ENCODE results near the gene ZBTB45. TPM values are rescaled to one million over a fixed set of nuclear protein-coding genes. Genes with fewer than 3 reads are reported as not detected.

ZBTB45 gene
- polyA plus RNA-seq, 2 donors: 6.4 to 7.4 TPM

DNA sequence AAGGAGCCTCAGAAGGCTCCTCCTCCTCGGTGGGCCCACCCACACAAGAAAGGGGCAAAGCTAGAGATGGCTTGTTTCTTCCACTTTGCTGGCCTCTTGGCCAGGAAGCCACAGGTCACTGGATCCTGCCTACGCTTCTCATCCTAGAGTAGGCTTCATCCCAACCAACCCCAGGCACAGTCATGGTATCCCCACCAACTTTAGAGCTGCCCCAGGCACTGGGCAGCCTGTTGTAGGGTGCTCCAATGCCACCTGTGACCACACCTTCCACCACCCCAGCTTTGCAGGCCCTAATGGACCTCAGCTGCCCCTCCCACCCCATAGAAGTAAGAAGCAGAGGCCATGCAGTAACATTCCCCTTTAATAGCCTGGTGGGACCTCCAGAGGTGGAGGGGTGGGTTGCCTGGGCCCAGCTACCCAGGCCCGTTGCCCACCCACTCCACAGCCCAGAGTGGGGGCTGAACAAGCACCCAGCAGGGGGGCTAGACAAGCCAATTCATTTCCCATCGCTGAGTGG lies 35.8 kb upstream of the ZBTB45 start:
- peaks cover 20 to 39% of the 10 kb centered on the region in 2 donors for H3K36me3 ChIP-seq (ENCODE audit: control insufficient read depth in 2 of 2, insufficient read depth in 2 of 2, low read length in 1 of 2)
- peak overlapping the region; percentile 93 to 99 for H3K27ac ChIP-seq (ENCODE audit: low read depth in 2 of 2, low read length in 1 of 2)
- H3K4me3 ChIP-seq (ENCODE audit: low read depth in 1 of 2, low read length in 2 of 2): peak overlapping the region; percentile 75 to 92
- no peaks in the 10 kb centered on the region for H3K9me3 ChIP-seq (ENCODE audit: control insufficient read depth in 2 of 2, insufficient read depth in 1 of 2, low read depth in 1 of 2, low read length in 1 of 2)
- no peaks in the 10 kb centered on the region for H3K27me3 ChIP-seq (ENCODE audit: control insufficient read depth in 1 of 2, insufficient read depth in 2 of 2, low read length in 2 of 2)
- 41 to 47% methylated on average over 4 of the region's 4 CpGs for WGBS, 2 donors
- H3K4me1 ChIP-seq (ENCODE audit: control insufficient read depth in 2 of 2, insufficient read depth in 2 of 2, low read length in 1 of 2): peaks cover 0 to 30% of the 10 kb centered on the region in 2 donors

DNA sequence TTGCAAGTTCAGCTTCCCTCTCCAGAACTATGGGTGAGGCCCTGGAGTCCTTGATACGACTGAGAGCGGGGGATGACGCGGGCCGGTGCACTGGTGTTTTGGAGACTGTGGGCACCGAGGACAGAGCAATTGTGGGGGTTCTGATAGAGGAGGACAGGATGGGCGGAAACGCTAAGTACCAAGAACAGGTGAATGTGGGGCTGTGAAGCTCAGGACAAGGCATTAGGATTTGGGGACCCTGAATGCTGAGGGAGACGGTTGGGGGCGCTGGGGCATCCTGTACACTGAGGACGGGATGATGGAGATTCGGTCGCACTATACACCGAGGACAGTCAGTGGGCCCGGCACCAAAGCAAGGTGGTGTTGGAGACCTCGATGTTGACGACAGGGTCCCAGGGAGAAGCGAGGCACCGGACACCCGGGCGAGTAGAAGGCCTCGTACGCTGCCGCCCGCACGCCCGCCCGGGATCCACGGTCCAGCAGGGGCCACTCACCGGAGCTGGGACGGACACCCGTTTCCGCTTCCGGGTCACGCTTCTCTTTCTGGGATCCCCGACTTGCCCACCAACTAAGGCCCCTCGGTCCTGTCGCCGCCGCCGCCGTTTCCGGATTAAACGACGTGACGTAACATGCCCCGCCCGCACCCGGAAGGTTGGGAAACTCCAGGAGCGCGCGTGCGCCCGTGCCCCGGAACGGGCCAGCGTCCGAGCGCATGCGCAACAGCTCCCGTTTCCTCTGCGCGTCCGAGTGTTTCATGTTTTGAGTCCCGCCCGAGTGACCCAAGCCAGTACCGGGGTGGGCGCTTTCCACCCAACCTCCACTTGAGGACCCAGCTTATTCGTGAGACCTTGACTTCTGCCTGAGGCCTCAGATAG lies 35.1 kb upstream of the ZBTB45 start, which contains the start of gene CHMP2A:
CHMP2A (minus strand) TSS at position 612 of the 875 bp plus-strand sequence. CDS start 893 bp downstream, outside the sequence.
- Histone ChIP-seq H3K9me3 (ENCODE audit: control insufficient read depth in 2 of 2, insufficient read depth in 1 of 2, low read depth in 1 of 2, low read length in 1 of 2) (no peaks in the 10 kb centered on the region), H3K4me1 (ENCODE audit: control insufficient read depth in 2 of 2, insufficient read depth in 2 of 2, low read length in 1 of 2) (peaks cover 0 to 27% of the 10 kb centered on the region in 2 donors), H3K27ac (ENCODE audit: low read depth in 2 of 2, low read length in 1 of 2) (peak within 1 kb of the TSS; percentile 93 to 99), H3K27me3 (ENCODE audit: control insufficient read depth in 1 of 2, insufficient read depth in 2 of 2, low read length in 2 of 2) (no peaks in the 10 kb centered on the region), H3K4me3 (ENCODE audit: low read depth in 1 of 2, low read length in 2 of 2) (peak within 1 kb of the TSS; percentile 75 to 92), H3K36me3 (ENCODE audit: control insufficient read depth in 2 of 2, insufficient read depth in 2 of 2, low read length in 1 of 2) (peaks cover 23 to 45% of the 10 kb centered on the region in 2 donors)
- WGBS, 2 donors: 0 to 1% methylated on average over 59 to 69 of the region's 69 CpGs

DNA sequence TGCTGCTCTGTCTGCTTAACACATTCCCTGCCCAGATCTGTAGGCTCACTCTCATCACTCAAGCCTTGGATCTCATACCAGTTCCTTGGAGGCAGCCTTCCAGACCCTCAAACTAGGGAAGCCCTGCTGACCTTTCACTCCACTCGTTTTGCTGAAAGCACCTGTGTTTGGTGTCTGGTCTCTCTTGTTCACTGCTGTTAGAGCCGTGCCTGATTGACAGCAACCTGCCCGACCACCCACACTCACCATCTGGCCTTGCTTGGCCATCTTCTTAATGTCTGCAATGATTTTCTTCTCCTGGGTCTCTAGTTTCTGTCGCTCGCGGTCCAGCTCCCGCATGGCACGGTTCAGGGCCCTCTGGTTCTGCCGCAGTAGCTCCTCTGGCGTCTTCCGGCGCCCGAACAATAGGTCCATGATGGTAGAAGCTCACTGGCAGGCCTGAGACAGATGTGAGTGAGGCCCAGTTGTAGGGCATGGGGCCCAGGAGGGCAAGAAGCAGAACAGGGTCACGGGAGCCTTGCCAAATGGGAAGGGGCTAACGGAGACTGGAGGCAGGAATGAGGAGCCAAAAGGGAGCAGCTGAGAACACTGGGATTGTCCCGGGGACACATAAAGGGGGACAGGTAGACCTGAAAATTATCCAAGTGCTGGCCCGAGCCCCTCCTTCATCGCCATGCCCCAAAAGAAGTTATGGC lies 34.3 kb upstream of the ZBTB45 start:
- 27 to 30% methylated on average over 18 of the region's 18 CpGs for WGBS, 2 donors
- Histone ChIP-seq H3K36me3 (ENCODE audit: control insufficient read depth in 2 of 2, insufficient read depth in 2 of 2, low read length in 1 of 2) (peaks cover 28 to 53% of the 10 kb centered on the region in 2 donors), H3K27ac (ENCODE audit: low read depth in 2 of 2, low read length in 1 of 2) (peak overlapping the region; percentile 93 to 99), H3K27me3 (ENCODE audit: control insufficient read depth in 1 of 2, insufficient read depth in 2 of 2, low read length in 2 of 2) (no peaks in the 10 kb centered on the region), H3K4me3 (ENCODE audit: low read depth in 1 of 2, low read length in 2 of 2) (peak overlapping the region; percentile 75 to 92), H3K4me1 (ENCODE audit: control insufficient read depth in 2 of 2, insufficient read depth in 2 of 2, low read length in 1 of 2) (peaks cover 0 to 25% of the 10 kb centered on the region in 2 donors), H3K9me3 (ENCODE audit: control insufficient read depth in 2 of 2, insufficient read depth in 1 of 2, low read depth in 1 of 2, low read length in 1 of 2) (no peaks in the 10 kb centered on the region)

DNA sequence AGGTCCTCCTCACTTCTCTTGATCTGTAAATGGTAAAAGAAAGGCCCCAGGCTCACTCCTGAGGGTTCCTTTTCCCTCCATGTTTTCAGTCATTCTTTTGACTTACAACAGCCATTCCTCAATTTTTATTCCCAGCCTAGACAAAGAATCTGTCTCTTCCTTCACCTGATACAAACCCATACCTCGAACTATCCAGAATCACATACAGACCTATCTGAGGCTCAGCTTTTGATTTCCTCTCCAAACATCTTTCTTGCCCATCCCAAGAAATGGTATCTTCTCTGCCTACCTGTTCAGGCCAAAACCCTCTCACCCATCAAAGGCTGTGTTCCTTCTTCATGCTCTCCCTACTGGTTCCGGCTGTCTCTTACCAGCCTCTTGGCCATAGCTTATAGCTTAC lies 33.0 kb upstream of the ZBTB45 start:
- H3K36me3 ChIP-seq (ENCODE audit: control insufficient read depth in 2 of 2, insufficient read depth in 2 of 2, low read length in 1 of 2): peaks cover 36 to 66% of the 10 kb centered on the region in 2 donors
- H3K27ac ChIP-seq (ENCODE audit: low read depth in 2 of 2, low read length in 1 of 2): no peak overlapping the region

DNA sequence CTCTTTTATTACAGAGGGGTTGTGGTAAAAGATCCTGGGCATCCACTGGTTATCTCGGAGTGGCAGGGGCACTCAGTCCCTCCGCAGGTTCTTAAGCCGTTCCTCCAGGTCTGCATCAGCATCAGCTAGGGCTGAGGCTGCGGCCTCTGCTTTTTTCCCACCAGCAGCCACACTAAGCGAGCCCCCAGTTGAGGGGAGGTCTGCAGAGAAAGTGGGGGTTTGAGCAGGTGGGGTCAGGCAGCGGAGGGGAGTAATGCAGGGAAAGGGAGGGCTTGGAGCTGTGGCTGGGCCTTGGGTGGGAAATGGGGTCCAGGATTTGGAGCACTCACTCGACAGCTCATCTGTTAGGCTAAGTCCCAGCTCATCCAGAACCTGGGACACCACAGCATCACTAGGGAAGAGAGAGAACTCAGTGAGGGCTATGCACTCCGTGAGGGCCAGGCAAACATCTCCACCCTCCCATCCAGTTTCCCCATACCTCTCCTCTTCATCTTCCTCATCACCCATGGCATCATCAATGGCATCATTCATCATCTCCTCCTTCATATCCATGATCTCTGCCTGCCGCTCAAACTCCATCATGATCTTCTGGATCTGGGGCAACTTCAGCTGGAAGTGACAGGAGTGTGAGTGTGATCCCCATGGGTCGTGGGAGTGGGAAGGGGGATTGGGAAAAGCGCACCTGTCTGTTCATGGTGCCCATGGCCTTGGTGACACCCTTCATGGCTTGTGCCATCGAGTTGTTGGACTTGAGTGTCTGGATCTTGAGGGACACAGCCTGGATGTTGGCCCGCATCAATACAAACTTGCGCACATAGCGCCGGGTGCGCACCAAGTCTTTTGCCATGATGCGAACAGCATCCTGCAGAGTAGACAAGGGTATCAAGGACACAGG lies 32.2 kb upstream of the ZBTB45 start:
- peaks cover 40 to 73% of the 10 kb centered on the region in 2 donors for H3K36me3 ChIP-seq (ENCODE audit: control insufficient read depth in 2 of 2, insufficient read depth in 2 of 2, low read length in 1 of 2)
- H3K9me3 ChIP-seq (ENCODE audit: control insufficient read depth in 2 of 2, insufficient read depth in 1 of 2, low read depth in 1 of 2, low read length in 1 of 2): no peaks in the 10 kb centered on the region
- H3K4me3 ChIP-seq (ENCODE audit: low read depth in 1 of 2, low read length in 2 of 2): no peak overlapping the region
- whole genome bisulfite sequencing, 2 donors: 94 to 95% methylated on average over 18 of the region's 18 CpGs
- H3K4me1 ChIP-seq (ENCODE audit: control insufficient read depth in 2 of 2, insufficient read depth in 2 of 2, low read length in 1 of 2): peaks cover 0 to 27% of the 10 kb centered on the region in 2 donors
- no peak overlapping the region for H3K27ac ChIP-seq (ENCODE audit: low read depth in 2 of 2, low read length in 1 of 2)
- H3K27me3 ChIP-seq (ENCODE audit: control insufficient read depth in 1 of 2, insufficient read depth in 2 of 2, low read length in 2 of 2): no peaks in the 10 kb centered on the region

More for the DNA sequence above, 33.0 kb upstream of the ZBTB45 start:
- peaks cover 0 to 26% of the 10 kb centered on the region in 2 donors for H3K4me1 ChIP-seq (ENCODE audit: control insufficient read depth in 2 of 2, insufficient read depth in 2 of 2, low read length in 1 of 2)
- H3K27me3 ChIP-seq (ENCODE audit: control insufficient read depth in 1 of 2, insufficient read depth in 2 of 2, low read length in 2 of 2): no peaks in the 10 kb centered on the region
- no peaks in the 10 kb centered on the region for H3K9me3 ChIP-seq (ENCODE audit: control insufficient read depth in 2 of 2, insufficient read depth in 1 of 2, low read depth in 1 of 2, low read length in 1 of 2)
- WGBS, 2 donors: 85 to 90% methylated on average over 2 of the region's 2 CpGs
- no peak overlapping the region for H3K4me3 ChIP-seq (ENCODE audit: low read depth in 1 of 2, low read length in 2 of 2)

DNA sequence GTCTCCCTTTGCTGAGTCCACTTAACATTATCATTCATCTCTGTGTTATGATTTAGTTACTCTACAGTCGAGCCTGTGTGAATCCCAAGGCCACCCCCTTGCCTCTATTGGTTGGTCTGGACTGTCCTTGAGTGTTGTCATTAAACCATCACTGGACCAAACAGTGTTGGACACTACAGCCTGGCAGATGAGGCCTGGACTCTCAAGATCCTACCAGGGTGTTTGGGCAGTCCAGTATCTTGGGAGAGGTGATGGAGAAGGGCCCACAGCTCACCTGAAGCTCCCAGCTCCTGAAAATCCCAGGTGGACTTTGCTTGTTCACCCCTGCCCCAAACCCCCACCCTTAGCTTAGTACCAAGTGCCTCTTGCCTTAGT lies 31.5 kb upstream of the ZBTB45 start:
- Histone ChIP-seq H3K27ac (ENCODE audit: low read depth in 2 of 2, low read length in 1 of 2) (no peak overlapping the region), H3K4me1 (ENCODE audit: control insufficient read depth in 2 of 2, insufficient read depth in 2 of 2, low read length in 1 of 2) (peaks cover 5 to 26% of the 10 kb centered on the region in 2 donors), H3K9me3 (ENCODE audit: control insufficient read depth in 2 of 2, insufficient read depth in 1 of 2, low read depth in 1 of 2, low read length in 1 of 2) (no peaks in the 10 kb centered on the region), H3K4me3 (ENCODE audit: low read depth in 1 of 2, low read length in 2 of 2) (no peak overlapping the region), H3K36me3 (ENCODE audit: control insufficient read depth in 2 of 2, insufficient read depth in 2 of 2, low read length in 1 of 2) (peaks cover 40 to 67% of the 10 kb centered on the region in 2 donors), H3K27me3 (ENCODE audit: control insufficient read depth in 1 of 2, insufficient read depth in 2 of 2, low read length in 2 of 2) (no peaks in the 10 kb centered on the region)
- WGBS, 2 donors: 42 to 56% methylated on average over 1 of the region's 1 CpG

DNA sequence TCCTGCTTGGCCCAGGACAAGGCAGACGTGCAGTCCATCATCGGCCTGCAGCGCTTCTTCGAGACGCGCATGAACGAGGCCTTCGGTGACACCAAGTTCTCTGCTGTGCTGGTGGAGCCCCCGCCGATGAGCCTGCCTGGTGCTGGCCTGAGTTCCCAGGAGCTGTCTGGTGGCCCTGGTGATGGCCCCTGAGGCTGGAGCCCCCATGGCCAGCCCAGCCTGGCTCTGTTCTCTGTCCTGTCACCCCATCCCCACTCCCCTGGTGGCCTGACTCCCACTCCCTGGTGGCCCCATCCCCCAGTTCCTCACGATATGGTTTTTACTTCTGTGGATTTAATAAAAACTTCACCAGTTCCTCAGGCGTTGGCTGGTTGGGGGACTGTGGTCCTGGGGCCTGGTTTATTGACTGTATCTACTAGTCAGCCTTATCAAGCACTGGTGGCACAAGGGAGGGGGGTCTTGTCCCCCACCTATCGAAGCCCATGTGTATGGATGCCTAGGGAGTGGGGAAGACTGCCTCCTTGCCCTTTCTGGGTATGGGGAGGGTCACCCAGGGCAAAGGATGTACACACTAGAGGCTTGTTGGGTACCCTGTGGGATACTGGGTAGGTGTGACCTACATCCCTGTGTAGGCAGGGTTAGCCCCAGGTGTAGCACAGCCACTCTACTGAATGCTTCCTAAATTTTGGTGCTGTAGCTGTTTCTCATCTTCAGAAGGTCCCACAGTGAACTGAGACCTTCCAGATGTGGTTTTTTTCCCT lies 30.9 kb upstream of the ZBTB45 start:
- Histone ChIP-seq H3K9me3 (ENCODE audit: control insufficient read depth in 2 of 2, insufficient read depth in 1 of 2, low read depth in 1 of 2, low read length in 1 of 2) (no peaks in the 10 kb centered on the region), H3K36me3 (ENCODE audit: control insufficient read depth in 2 of 2, insufficient read depth in 2 of 2, low read length in 1 of 2) (peaks cover 37 to 62% of the 10 kb centered on the region in 2 donors), H3K4me1 (ENCODE audit: control insufficient read depth in 2 of 2, insufficient read depth in 2 of 2, low read length in 1 of 2) (peaks cover 8 to 30% of the 10 kb centered on the region in 2 donors), H3K27ac (ENCODE audit: low read depth in 2 of 2, low read length in 1 of 2) (no peak overlapping the region), H3K4me3 (ENCODE audit: low read depth in 1 of 2, low read length in 2 of 2) (no peak overlapping the region), H3K27me3 (ENCODE audit: control insufficient read depth in 1 of 2, insufficient read depth in 2 of 2, low read length in 2 of 2) (no peaks in the 10 kb centered on the region)
- WGBS, 2 donors: 85 to 87% methylated on average over 13 of the region's 13 CpGs

DNA sequence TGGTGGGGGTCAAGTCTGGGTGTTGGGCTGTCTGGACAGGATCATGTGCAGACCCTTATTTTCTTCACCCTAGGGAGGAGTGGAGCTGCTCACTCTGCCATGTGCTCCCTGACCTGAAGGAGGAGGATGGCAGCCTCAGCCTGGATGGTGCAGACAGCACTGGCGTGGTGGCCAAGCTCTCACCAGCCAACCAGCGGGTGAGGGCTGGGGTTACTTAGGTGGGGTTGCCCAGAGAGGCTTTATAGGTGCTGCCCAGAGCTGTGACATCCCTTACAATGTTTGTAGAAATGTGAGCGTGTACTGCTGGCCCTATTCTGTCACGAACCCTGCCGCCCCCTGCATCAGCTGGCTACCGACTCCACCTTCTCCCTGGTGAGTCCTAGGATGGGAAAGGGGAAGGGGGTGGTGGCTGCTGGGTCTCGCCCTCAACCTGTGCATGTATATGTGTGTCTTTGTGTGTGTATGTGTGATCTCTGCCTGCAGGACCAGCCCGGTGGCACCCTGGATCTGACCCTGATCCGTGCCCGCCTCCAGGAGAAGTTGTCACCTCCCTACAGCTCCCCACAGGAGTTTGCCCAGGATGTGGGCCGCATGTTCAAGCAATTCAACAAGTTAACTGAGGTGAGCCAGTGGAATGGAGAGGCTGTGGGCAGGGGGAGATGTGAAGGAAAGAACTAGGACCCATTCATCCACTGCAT lies 30.2 kb upstream of the ZBTB45 start:
- whole genome bisulfite sequencing, 2 donors: 84 to 90% methylated on average over 11 of the region's 11 CpGs
- Histone ChIP-seq H3K27me3 (ENCODE audit: control insufficient read depth in 1 of 2, insufficient read depth in 2 of 2, low read length in 2 of 2) (no peaks in the 10 kb centered on the region), H3K27ac (ENCODE audit: low read depth in 2 of 2, low read length in 1 of 2) (no peak overlapping the region), H3K4me1 (ENCODE audit: control insufficient read depth in 2 of 2, insufficient read depth in 2 of 2, low read length in 1 of 2) (peaks cover 10 to 29% of the 10 kb centered on the region in 2 donors), H3K4me3 (ENCODE audit: low read depth in 1 of 2, low read length in 2 of 2) (no peak overlapping the region), H3K9me3 (ENCODE audit: control insufficient read depth in 2 of 2, insufficient read depth in 1 of 2, low read depth in 1 of 2, low read length in 1 of 2) (no peaks in the 10 kb centered on the region), H3K36me3 (ENCODE audit: control insufficient read depth in 2 of 2, insufficient read depth in 2 of 2, low read length in 1 of 2) (peaks cover 37 to 61% of the 10 kb centered on the region in 2 donors)
